MG63 (cell line): ENCODE measurements around the gene PFKP. TPM values are rescaled to one million over a fixed set of nuclear protein-coding genes. Genes with fewer than 3 reads are reported as not detected.
"Not testable (repeated sequence)": the region's sequence is repeated elsewhere in the genome, so short reads cannot be mapped to it uniquely, and the experiment has no call there.

ENCODE experiments used
- DNase-seq: peaks from one replicate; pipeline ENCODE4 v3.0.0-alpha.2; 2020
- H3K27me3 ChIP-seq: fragments of 250-450 bp; sonication (Bioruptor Pico); 2 replicates; pipeline ENCODE4 v1.5.1; 2020; ENCODE audit warnings: mild to moderate bottlenecking, moderate library complexity
- H3K36me3 ChIP-seq: fragments of 250-450 bp; sonication (Bioruptor Pico); 2 replicates; pipeline ENCODE4 v1.5.1; 2020; ENCODE audit warnings: mild to moderate bottlenecking, moderate library complexity
- H3K4me3 ChIP-seq: fragments of 250-450 bp; sonication (Bioruptor Pico); 2 replicates; pipeline ENCODE4 v1.5.1; 2020; ENCODE audit warnings: mild to moderate bottlenecking, moderate library complexity
- H3K9me3 ChIP-seq: fragments of 250-450 bp; sonication (Bioruptor Pico); 2 replicates; pipeline ENCODE4 v1.5.1; 2020; ENCODE audit warnings: mild to moderate bottlenecking, moderate library complexity
- total RNA-seq: library from RNA; depleted of rRNA; stranded (reverse); fragments of >200 nt; shearing (Covaris generic); gene quantifications from 2 replicates; pipeline ENCODE4 v1.2.3, GENCODE V29; 2014; ENCODE audit warnings: low replicate concordance

Gene PFKP
- total RNA-seq, 1 experiment from 2014 or later = 183 TPM

DNA sequence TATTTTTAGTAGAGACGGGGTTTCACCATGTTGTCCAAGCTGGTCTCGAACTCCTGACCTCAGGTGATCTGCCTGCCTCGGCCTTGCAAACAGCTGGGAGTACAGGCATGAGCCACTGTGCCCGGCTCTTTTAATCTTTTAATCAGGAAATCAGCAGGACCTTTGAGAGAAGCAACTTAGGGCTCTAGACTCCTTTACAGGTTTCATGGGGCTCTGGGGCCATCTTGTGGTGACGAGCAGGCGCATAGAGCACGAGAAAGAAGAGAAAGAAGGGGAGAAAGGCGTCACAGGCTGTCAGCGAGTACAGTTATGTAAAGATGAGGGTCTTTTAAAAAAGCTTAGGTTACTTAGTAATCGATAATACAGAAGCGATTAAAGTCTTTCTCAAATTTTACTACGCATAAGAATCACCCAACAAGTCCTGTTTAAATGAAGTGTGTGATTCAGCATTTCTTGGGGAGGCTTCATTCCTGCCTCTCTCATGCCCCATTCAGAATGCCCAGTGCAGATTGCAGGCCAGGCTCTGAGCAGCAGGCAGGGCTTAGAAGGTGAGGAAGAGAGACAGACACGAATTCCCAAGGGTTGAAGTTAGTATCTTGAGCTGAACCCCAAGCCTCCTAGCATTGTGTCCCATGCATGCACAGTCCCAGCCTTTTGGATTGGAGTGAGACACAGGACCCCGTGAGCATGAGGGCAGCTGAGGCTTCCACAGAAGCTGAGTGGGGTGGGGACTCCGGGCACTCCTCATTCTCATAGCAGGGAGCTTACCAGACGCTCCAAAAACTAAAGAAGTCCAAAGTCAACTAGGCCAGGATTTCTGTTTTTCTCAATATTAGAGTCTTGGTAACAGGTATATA, 23.6 kb upstream of the PFKP start:
- Histone ChIP-seq H3K27me3 (no peaks in the 10 kb centered on the region), H3K9me3 (no peaks in the 10 kb centered on the region), H3K4me3 (no peak overlapping the region), H3K36me3 (no peaks in the 10 kb centered on the region)
- DNase-seq = peak; percentile 63

DNA sequence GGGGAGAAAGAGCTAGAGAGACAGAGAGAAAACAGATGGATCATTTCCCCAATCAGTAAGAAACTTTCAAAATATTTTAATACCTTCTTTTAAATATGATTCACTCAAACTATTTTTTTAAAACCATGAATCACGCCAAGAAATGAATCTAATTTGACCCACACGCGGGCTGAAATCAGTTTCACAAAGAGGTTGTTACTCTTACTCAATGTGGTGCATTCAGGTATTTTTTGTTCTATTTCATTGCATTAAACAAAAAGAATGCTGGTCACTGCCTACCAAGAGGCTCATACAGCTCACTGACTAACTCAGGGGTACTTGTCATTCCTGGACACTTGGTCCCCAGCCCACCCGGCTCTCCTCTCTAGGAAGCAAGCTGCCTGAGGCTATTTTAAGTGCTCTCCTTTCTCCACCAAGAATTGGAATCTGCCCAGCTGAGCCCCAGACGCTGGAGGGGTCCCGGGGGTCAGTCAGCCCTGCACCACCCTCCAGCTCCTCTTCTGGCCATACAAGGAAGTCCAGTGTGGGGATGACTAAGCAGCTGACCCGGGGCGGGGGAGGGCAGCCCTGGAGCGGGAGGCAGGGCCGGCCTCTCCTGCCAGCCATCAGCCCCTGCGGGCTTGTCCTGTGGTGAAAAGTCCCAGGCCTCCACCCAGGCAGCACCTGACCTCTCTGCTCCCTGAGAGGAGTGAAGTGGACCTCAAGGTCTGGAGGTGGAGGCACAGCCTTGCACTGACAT, 21.7 kb upstream of the PFKP start:
- peak; percentile 87 for DNase-seq
- Histone ChIP-seq H3K9me3 (no peaks in the 10 kb centered on the region), H3K36me3 (no peaks in the 10 kb centered on the region; the same call in 1 of the 2 replicates), H3K4me3 (no peak overlapping the region), H3K27me3 (no peaks in the 10 kb centered on the region)

DNA sequence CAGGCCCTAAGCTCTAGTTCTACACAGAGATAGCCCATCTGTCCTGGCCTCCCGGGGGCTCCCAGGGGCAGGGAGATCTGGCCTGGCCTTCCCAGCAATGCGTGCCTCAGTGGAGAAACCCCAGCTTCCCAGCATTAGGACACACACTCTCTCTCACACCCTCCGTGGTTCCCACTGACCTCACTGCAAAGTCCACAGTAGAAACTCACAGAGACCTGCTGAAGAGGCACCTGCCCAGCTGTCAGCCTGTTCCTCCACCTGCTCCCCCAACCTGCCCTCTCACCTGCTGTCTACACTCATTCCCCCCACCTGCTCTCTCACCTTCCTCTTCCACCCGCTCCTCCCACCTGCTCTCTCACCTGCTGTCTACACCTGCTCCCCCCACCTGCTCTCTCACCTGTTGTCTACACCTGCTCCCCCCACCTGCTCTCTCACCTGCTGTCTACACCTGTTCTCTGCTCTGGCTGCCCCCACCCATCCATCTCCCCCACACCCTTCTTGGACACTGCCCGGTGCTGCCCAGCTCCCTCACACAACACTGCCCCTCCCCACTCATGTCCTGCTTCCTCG, 21.1 kb upstream of the PFKP start:
- Histone ChIP-seq H3K9me3 (no peaks in the 10 kb centered on the region), H3K36me3 (no peaks in the 10 kb centered on the region; the same call in 1 of the 2 replicates), H3K4me3 (no peak overlapping the region), H3K27me3 (no peaks in the 10 kb centered on the region)
- no peak for DNase-seq

DNA sequence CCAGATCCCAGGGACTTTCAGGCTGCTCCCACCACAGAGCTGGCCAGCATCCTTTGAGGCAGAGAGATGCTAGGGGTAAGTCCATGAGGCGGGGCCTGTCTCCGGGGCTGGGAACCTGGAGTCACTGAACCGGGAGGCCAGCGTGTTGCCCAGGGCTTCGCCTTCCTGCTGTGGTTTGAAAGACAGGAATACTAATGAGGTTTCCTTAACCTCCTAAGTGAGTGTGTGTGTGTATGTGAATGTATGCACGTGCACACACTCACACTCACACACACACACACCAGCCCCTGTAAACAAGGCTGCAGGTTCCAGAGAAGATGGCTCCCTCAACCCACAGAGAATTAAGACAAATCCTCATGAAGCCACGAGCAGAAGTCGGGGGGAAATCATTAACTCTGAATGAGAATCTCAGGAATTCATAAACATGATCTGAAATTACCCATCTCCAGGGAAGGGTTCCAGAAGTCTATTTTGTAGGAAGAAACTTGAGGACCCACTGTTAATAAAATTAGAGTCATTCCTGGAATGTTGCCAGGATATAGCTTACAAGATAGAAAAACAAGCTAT, 20.3 kb upstream of the PFKP start:
- peak; percentile 29 for DNase-seq
- Histone ChIP-seq H3K27me3 (no peaks in the 10 kb centered on the region), H3K36me3 (no peaks in the 10 kb centered on the region; the same call in 1 of the 2 replicates), H3K9me3 (no peaks in the 10 kb centered on the region), H3K4me3 (no peak overlapping the region)

DNA sequence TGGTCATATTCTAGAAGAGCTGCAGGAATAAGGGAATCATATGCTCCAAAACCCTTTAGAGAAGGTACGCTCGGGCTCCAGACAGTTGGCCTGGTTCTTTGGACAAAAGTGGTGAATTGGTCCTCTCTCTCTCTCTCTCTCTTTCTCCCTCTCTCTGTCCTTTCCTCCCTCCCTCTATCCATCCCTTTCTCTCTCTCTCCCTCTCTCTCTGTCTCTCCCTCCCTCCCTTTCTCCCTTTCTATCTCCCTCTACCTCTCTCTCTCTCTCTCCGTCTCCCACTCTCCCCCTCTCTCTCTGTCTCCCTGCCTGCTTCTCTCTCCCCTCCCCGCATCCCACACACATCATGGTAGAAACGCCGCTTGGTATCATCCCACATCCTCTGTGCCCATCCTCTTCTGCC, 19.8 kb upstream of the PFKP start:
- Histone ChIP-seq H3K9me3 (no peaks in the 10 kb centered on the region), H3K4me3 (no peak overlapping the region), H3K36me3 (no peaks in the 10 kb centered on the region; the same call in 1 of the 2 replicates), H3K27me3 (no peaks in the 10 kb centered on the region)
- DNase-seq = no peak

DNA sequence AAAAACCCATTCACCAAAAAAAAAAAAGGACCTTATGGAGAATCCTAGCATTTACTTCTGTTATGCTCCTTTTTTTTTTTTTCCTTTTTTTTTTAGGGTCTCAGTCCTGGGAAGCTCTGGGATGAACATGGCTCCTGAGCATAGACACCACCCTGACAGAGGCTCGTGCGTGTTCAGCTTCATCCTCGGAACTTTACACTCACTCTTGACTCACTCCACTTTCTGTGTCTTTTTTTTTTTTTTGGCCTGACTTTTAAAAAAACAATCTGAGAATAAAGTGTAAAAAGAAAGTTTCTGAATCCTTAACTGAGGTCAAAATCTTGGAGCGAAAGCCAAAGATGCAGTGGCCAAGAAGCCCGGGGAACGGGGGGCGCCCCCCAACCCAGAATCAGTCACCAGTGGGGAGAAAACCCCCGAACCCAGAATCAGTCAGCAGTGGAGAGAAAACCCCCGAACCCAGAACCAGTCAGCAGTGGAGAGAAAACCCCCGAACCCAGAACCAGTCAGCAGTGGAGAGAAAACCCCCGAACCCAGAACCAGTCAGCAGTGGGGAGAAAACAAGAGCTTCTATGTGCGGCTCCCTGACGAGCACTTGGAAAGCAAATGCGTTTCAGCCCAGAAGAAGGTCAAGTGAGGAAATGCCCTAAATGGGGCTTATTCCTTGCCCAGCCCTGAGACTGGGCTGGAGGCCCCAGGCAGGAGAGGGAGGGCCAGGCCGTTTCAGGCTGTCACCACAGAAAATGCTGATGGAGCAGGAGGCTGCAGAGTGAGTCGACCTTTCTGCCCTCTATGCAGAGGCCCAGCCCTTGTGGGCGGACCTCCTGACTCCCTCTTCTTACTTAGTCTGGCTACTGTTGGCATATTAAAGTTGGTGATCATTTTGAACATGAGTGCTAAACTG, 19.0 kb upstream of the PFKP start:
- peak; percentile 77 for DNase-seq
- no peak overlapping the region for H3K4me3 ChIP-seq
- no peaks in the 10 kb centered on the region for H3K9me3 ChIP-seq
- H3K36me3 ChIP-seq = no peaks in the 10 kb centered on the region; the same call in 1 of the 2 replicates
- H3K27me3 ChIP-seq = no peaks in the 10 kb centered on the region

DNA sequence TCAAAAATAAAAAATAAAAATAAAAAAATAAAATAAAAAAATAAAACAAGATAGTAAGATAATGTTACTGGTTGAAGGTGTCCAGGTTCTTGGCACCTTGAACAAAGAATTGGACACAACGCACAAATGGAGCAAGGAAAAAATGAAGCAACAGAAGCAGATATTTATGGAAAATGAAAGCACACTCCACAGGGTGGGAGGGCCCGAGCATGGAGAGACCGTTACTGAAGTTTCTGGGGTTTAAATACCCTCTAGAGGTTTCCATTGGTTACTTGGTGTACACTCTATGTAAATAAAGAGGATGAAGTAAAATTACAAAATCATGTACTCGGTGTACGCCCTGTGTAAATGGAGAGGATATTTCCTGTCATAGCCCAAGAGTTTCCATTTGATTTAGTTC, 15.7 kb upstream of the PFKP start:
- DNase-seq = no peak
- H3K36me3 ChIP-seq = no peaks in the 10 kb centered on the region; the same call in 1 of the 2 replicates
- H3K27me3 ChIP-seq = no peaks in the 10 kb centered on the region
- H3K4me3 ChIP-seq = no peak overlapping the region
- H3K9me3 ChIP-seq = no peaks in the 10 kb centered on the region

DNA sequence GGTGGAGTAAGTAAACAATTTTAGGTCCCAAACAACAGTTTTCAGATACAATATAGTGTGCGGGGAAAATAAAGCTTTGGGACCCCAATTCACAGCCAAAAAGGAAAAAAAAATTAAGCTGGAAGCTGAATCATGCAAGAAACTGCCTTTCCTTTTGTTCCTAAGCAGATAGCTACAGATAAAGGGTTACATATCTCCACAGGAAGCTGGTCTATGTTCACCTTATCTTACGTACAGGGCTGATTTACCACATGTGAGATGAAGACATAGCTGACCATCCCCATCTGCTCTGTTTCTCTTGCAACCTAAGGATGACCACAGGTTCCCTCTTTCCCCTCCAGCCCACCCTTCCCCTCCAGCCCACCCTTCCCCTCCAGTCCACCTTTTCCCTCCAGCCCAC, 14.2 kb upstream of the PFKP start:
- Histone ChIP-seq H3K36me3 (no peaks in the 10 kb centered on the region; the same call in 1 of the 2 replicates), H3K27me3 (no peaks in the 10 kb centered on the region), H3K9me3 (no peaks in the 10 kb centered on the region), H3K4me3 (no peak overlapping the region)
- no peak for DNase-seq

DNA sequence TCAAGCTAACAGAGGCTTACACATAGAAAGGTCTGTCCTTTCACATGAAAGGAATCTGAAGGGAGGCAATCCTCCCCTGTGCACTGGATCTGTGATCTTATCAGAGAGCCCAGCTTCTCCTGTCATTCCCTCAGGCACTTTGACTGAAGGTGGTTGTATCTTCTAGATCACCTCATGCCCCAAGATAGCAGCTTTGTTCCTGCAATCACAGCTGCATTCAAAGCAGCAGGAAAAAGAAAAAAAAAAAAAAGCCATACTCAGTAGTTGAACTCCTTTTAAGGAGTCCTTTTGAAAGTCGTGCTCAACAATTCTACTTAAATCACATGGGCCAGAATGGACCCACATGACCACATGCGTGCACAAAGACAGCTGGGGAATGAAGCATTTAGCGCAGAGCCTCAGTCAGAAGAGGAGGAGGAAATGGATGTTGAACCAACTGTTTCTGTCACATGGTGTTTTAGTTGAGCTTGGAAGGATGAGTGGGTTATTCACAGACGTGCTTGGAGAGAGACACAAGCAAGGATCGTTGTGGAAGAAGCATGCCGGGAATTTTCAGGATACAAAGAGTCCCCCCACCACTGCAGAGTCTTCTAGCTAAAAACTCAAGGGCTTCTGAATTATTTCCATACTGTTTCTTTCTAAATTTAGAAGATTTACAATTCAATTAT, 13.0 kb upstream of the PFKP start:
- no peak overlapping the region for H3K4me3 ChIP-seq
- H3K36me3 ChIP-seq = no peaks in the 10 kb centered on the region; the same call in 1 of the 2 replicates
- no peaks in the 10 kb centered on the region for H3K27me3 ChIP-seq
- H3K9me3 ChIP-seq = no peaks in the 10 kb centered on the region
- DNase-seq = no peak

DNA sequence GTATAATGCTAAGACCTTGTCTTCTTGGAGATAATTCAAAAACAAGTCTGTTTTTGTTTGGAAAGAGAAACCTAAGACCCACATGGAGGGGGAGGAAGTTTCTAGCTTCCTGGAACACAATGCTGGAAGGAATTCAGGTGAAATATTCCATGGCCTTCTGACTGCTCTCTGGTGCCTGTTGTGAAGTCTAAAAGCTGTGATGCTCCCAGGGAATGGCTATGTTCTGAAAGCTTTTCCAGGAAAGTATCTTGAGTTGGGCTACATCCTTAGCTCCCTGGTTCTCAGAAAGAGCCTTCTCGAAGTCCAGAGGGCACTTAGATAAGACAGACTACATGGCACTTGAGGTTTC, 12.5 kb upstream of the PFKP start:
- Histone ChIP-seq H3K4me3 (no peak overlapping the region), H3K9me3 (no peaks in the 10 kb centered on the region), H3K27me3 (no peaks in the 10 kb centered on the region), H3K36me3 (no peaks in the 10 kb centered on the region; the same call in 1 of the 2 replicates)
- DNase-seq = no peak

DNA sequence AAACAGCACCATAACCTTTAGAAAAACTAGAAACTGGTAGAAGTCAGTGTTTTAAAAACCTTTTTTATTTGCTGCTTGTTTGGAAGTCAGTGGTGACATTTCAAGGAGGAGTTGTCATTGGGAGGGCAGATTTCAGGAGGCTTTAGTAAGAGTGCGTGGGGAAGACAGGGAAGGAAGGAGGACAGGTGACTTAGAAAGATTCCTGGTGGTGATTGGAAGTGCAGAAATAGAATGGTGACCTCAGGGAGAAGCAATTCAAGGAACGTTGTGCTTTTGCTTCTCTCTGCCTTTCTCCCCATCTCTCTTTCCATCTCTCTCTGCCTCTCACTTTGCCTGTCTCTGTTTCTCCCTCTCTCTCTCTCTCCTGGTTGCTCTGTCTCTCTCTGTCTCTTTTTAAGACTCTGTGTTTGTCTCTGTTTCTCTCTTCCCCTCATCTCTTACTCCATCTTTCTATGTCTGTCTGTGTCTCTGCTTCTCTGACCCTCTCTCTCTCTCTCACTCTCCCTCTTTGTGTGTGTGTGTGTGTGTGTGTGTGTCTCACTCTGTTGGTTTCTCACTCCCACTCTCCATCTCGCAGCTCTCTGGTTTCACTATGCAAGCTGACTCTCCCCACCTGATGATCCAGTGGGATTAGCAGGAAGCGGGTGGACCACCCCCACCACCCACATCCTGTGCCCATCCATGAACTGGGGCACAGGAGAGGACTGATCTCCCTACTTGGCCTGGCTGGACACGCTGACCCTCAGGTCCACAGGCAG, 10.9 kb upstream of the PFKP start:
- Histone ChIP-seq H3K9me3 (no peaks in the 10 kb centered on the region), H3K27me3 (no peaks in the 10 kb centered on the region), H3K36me3 (no peaks in the 10 kb centered on the region), H3K4me3 (no peak overlapping the region)
- no peak for DNase-seq

DNA sequence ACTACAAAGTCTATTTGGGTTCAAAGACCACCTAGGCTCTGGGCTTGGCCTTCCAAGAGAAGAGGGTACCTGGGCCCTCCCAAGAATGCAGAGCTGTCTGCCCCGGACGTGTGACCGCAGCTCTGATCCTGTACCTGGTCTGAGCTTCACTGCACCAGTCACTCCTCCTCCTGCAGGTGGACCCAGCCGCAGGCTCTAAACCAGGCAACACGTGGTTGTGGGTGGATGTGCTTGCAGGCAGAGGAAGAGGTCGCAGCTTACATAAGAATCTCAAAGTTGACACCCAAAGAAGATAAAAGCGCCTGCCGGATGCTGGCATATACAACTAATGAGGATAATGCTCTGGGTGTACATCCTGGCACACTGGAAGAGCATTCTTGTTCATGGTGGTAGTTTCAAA, 9.4 kb upstream of the PFKP start:
- H3K9me3 ChIP-seq = no peaks in the 10 kb centered on the region
- H3K27me3 ChIP-seq = no peaks in the 10 kb centered on the region
- no peaks in the 10 kb centered on the region for H3K36me3 ChIP-seq
- DNase-seq = no peak
- no peak overlapping the region for H3K4me3 ChIP-seq

DNA sequence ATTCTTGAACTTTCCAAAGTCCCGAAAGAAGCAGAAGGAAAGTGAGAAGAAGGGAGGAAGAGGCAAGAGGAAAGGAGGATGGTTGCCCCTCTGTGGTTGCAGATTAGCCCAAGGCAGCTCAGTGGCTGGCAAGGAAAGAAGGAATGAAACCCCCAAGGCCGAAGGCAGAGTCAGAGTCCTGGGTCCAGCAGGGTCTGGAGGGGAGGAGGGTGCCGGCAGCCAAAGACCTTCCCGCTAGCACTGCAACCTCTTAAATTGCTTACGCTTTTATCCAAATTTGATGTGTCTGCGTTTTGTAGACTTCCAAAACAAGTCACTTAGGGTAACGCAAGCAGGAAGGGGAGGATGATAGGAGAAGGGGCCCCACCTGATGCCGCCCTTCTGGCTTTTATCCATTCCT, 7.4 kb upstream of the PFKP start:
- Histone ChIP-seq H3K36me3 (no peaks in the 10 kb centered on the region), H3K4me3 (no peak overlapping the region), H3K9me3 (no peaks in the 10 kb centered on the region), H3K27me3 (no peaks in the 10 kb centered on the region)
- no peak for DNase-seq

DNA sequence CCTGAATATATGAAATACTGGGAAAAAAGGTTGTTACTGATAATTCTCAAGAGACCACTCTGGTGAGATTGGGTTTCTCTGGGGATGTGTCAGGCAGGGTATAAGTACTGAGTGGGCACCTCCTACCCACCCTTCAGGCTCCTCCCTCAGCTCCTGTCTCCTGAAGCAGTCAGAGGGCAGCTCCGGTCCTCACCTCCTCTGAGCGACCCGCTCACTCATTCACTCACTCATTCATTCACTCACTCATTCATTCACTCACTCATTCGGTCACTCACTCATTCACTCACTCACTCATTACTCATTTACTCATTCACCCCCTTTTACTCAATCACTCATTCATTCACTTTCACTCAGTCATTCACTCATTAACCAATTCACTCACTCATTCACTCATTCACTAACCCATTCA, 6.9 kb upstream of the PFKP start:
- Histone ChIP-seq H3K4me3 (no peak overlapping the region), H3K27me3 (no peaks in the 10 kb centered on the region), H3K9me3 (no peaks in the 10 kb centered on the region), H3K36me3 (no peaks in the 10 kb centered on the region)
- DNase-seq = no peak

DNA sequence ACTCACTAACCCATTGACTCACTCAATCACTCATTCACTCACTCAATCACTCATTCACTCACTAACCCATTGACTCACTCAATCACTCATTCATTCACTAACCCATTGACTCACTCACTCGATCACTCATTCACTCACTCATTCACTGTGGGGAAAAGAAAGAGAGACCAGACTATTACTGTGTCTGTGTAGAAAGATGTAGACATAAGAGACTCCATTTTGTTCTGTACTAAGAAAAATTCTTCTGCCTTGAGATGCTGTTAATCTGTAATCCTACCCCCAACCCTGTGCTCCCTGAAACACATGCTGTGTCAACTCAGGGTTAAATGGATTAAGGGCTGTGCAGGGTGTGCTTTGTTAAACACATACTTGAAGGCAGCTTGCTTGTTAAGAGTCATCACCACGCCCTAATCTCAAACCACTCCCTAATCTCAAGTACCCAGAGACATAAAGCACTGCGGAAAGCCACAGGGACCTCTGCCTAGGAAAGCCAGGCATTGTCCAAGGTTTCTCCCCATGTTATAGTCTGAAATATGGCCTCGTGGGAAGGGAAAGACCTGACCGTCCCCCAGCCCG, 5.9 kb upstream of the PFKP start:
- not testable (repeated sequence) for H3K4me3 ChIP-seq, H3K36me3 ChIP-seq, H3K27me3 ChIP-seq, H3K9me3 ChIP-seq, DNase-seq
